KOPT-K1 (cell line): Measurements from ENCODE around the gene MB21D2.
"Not testable (repeated sequence)": the region's sequence is repeated elsewhere in the genome, so short reads cannot be mapped to it uniquely, and the experiment has no call there.

ENCODE experiments used
- H3K27ac ChIP-seq: fragments of 200-600 bp; sonication (generic); 2 replicates; pipeline ENCODE4 v1.5.1; 2016; ENCODE audit warnings: antibody characterized with exemption, mild to moderate bottlenecking, low read depth, low read length; ENCODE audit not compliant: poor library complexity, severe bottlenecking
- H3K36me3 ChIP-seq: fragments of 200-600 bp; sonication (generic); 2 replicates; pipeline ENCODE4 v1.5.1; 2017; ENCODE audit warnings: antibody characterized with exemption, mild to moderate bottlenecking, low read length, moderate library complexity; ENCODE audit not compliant: insufficient read depth
- H3K9me3 ChIP-seq: fragments of 200-600 bp; sonication (generic); 2 replicates; pipeline ENCODE4 v1.5.1; 2017; ENCODE audit warnings: antibody characterized with exemption, low read length, mild to moderate bottlenecking; ENCODE audit not compliant: insufficient read depth, poor library complexity, severe bottlenecking

Gene MB21D2

DNA sequence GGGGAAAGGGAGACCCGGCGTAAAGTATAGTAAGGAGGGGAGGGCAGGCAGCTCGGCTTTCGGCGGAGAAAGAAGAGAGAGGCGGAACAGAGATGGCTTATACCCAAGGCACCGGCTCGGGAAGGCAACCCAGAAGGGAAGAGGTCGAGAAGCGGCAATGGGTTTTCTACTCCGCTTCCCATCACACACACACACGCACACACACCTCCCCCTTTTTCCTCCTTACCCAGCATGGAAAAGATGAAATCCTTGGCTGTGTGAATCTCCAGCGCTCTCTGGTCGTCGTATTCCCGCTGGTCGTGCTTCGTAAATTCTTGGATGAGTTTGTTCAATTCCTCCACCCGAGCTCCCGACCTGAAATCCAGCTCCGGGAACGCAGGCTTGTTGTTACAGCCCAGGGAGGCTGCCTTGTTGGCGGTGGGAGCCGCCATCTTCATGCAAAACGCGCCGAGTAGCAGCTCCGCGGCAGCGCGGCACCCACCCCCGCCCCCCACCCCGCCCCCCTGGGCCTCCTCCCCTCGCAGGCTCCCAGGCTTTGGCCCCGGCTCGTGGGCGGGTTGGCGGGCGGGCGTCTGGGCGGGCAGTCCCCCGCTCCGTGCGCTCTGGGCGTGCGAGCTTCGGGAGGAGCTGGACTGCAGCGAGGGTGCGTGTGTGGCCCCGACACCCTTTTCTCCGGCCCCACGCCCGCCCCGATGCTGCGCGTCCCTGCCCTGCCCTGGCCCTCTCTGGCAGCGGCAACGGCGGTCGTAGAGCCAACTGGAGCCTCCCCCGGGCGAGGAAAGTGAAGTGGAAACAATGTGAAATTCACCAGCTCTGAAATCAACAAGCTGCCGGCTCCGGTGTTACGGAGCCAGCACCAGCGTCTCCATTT lies at the start of gene MB21D2:
Gene MB21D2, minus strand, starts transcription at position 453 of the 871 bp plus-strand sequence. Its CDS starts 16 bp downstream, at position 437.
- Histone ChIP-seq H3K27ac (peak within 1 kb of the TSS; percentile 62), H3K36me3 (no peaks in the 10 kb centered on the region), H3K9me3 (no peaks in the 10 kb centered on the region)

DNA sequence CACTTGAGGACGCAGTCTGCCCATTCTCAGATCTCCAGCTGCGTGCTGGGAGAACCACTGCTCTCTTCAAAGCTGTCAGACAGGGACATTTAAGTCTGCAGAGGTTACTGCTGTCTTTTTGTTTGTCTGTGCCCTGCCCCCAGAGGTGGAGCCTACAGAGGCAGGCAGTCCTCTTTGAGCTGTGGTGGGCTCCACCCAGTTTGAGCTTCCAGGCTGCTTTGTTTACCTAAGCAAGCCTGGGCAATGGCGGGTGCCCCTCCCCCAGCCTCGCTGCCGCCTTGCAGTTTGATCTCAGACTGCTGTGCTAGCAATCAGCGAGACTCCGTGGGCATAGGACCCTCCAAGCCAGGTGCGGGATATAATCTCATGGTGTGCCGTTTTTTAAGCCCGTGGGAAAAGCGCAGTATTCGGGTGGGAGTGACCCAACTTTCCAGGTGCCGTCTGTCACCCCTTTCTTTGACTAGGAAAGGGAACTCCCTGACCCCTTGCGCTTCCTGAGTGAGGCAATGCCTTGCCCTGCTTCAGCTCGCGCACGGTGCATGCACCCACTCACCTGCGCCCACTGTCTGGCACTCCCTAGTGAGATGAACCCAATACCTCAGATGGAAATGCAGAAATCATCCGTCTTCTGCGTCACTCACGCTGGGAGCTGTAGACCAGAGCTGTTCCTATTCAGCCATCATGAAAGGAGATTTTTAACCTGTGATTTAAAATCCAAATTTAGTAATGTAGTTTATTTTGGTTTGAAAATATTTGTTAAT lies 47.5 kb upstream of the MB21D2 start:
- not testable (repeated sequence) for H3K9me3 ChIP-seq, H3K27ac ChIP-seq, H3K36me3 ChIP-seq

DNA sequence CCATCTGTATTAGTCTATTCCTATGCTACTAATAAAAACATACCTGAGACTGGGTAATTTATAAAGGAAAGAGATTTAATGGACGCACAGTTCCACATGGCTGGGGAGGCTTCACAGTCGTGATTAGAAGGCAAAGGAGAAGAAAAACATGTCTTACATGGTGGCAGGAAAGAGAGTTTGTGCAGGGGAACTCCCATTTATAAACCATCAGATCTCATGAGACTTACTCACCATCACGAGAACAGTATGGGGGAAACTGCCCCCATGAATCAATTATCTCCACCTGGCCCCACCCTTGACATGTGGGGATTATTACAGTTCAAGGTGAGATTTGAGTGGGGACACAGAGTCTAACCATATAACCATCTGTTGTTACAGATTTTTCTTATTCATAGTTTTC lies 42.1 kb upstream of the MB21D2 start:
- no peaks in the 10 kb centered on the region for H3K36me3 ChIP-seq
- no peaks in the 10 kb centered on the region for H3K9me3 ChIP-seq
- H3K27ac ChIP-seq, result no peak overlapping the region

- H3K27ac ChIP-seq, result no peak overlapping the region
- H3K9me3 ChIP-seq, result no peaks in the 10 kb centered on the region
- H3K36me3 ChIP-seq, result no peaks in the 10 kb centered on the region
These were observed 40.7 kb upstream of the MB21D2 start for GRCh38 chr3:192958219-192958872.

DNA sequence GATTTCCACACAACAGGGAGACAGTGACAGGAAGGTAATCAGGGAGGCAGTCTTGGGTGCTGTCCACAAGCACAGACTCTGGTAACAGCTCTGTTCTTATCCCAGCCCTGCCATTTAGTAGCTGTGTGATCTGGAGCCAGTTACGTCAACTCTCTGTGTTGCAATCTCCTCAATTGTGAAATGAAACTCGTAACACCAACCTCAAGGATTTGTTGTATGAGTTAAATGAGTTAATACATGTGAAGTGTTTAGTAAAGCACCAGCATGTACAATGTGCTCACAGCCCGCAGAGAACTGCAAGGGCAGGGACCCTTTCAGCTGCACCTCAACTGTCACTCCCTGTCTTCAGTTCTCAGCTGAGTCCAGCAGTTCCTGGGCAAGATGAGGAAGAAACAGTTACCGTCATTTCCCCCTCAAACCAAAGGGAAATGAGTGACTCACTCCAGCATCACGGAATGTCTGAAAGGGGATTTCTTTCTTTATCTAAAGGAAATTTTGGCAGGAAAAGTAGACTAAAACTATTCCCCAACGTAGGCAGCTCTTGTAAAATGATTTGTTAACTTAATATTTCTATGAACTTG lies 39.9 kb upstream of the MB21D2 start:
- Histone ChIP-seq H3K36me3 (no peaks in the 10 kb centered on the region), H3K9me3 (no peaks in the 10 kb centered on the region), H3K27ac (no peak overlapping the region)

DNA sequence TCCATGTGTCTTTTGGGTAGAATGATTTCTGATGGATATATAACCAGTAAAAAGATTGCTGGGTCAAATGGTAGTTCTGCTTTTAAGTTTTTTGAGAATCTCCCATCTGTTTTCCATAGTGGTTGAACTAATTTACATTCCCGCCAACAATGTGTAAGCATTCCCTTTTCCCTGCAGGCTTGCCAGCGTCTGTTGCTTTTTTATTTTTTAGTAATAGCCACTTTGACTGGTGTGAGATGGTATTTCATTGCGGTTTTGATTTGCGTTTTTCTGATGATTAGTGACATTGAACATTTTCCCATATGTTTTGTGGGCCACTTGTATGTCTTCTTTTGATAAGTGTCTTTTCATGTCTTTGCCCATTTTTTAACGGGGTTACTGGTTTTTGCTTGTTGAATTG lies 36.3 kb upstream of the MB21D2 start:
- Histone ChIP-seq H3K36me3 (no peaks in the 10 kb centered on the region), H3K9me3 (no peaks in the 10 kb centered on the region)

DNA sequence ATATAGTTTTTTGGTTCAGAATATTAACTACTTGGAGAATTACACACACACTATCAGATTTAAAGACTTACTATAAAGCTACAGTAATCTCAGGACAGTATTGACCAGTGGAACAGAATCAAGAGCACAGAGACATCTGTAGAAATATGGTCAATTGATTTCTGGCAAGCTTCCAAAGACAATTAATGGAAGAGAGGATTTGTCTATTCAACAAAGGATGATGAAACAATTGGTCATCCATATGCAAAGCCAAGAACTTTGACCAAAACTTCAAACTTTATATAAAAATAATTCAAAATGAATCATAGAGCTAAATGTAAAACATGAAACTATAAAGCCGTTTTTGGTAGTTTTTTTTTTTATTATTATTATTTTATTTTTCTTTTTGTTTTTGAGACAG lies 29.8 kb upstream of the MB21D2 start:
- no peaks in the 10 kb centered on the region for H3K9me3 ChIP-seq
- no peak overlapping the region for H3K27ac ChIP-seq
- H3K36me3 ChIP-seq, result no peaks in the 10 kb centered on the region

More for the DNA sequence above, 36.3 kb upstream of the MB21D2 start:
- H3K27ac ChIP-seq, result no peak overlapping the region

GRCh38 chr3:192943393-192943792 lies 25.7 kb upstream of the MB21D2 start:
- no peak overlapping the region for H3K27ac ChIP-seq
- H3K9me3 ChIP-seq, result no peaks in the 10 kb centered on the region
- no peaks in the 10 kb centered on the region for H3K36me3 ChIP-seq

GRCh38 chr3:192942625-192943024 lies 25.0 kb upstream of the MB21D2 start:
- H3K36me3 ChIP-seq, result no peaks in the 10 kb centered on the region
- no peak overlapping the region for H3K27ac ChIP-seq
- no peaks in the 10 kb centered on the region for H3K9me3 ChIP-seq

DNA sequence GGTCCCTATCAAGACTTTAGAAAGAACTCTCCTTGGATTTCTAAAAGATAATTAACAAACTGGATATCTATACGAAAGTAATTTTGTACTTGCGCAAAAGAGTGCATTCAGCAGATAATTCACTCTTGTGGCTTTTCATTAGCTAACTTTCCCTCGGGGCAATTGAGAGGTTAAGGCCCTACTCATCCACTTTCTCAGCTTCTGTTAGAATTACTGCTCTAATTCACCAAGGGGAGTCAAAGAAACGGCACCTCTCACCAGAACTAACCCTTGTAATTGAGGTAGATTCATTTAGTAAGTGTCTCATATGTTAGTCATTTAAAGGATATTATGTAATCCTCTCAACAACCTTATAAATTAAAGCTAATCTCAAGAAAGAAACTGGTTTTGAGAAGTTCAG lies 22.5 kb upstream of the MB21D2 start:
- Histone ChIP-seq H3K9me3 (no peaks in the 10 kb centered on the region), H3K36me3 (no peaks in the 10 kb centered on the region), H3K27ac (no peak overlapping the region)

- no peak overlapping the region for H3K27ac ChIP-seq
- no peaks in the 10 kb centered on the region for H3K9me3 ChIP-seq
- no peaks in the 10 kb centered on the region for H3K36me3 ChIP-seq
These were observed 17.8 kb upstream of the MB21D2 start for GRCh38 chr3:192935441-192935840.

DNA sequence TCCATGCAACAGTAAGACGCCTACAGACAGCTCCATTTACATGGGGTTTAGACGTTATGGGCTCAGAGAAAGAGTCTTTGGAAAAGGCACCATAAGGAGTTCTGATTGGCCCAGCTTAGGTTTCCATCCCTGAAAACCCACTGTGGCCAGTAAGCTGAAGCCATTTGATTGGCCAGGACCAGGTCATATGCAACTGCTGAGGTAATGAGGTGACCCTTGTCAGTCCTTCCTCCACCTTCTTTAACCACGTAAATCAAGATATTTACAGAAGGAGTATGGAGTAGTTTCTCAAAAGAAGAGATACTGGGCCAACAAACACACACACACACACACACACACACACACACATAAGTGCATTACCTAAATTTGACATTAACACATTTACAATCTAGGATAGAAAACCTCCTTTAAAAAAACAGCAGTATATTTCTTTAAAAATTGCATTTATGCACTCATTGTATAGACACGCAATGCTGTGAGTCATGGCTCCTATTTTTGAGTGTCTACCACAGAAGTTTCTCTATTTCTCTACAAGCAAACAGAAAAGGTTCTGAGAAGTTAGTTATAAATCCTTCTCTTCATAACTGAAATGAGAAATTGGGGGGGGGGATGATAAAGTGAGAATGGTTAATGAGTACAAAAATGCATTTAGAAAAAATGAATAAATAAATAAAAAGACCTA lies 16.3 kb upstream of the MB21D2 start:
- Histone ChIP-seq H3K27ac (no peak overlapping the region), H3K9me3 (no peaks in the 10 kb centered on the region), H3K36me3 (no peaks in the 10 kb centered on the region)

DNA sequence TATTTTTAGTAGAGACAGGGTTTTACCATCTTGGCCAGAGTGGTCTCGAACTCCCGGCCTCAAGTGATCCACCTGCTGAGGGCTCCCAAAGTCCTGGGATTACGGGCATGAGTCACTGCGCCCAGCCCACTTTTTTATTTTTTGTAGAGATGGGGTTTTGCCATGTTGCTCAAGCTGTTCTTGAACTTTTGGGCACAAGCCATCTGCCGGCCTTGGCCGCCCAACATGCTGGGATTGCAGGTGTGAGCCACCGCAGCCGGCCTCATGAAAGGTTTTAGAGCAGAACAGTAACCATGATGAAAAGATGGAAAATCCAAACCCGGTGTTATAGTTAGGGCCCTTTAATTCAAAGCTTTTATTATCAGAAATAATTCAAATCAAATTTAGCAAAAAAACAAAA lies 15.6 kb upstream of the MB21D2 start:
- no peaks in the 10 kb centered on the region for H3K9me3 ChIP-seq
- no peak overlapping the region for H3K27ac ChIP-seq

GRCh38 chr3:192931825-192932224 lies 14.2 kb upstream of the MB21D2 start:
- no peak overlapping the region for H3K27ac ChIP-seq

More for the DNA sequence above, 15.6 kb upstream of the MB21D2 start:
- H3K36me3 ChIP-seq, result no peaks in the 10 kb centered on the region

More at GRCh38 chr3:192931825-192932224, 14.2 kb upstream of the MB21D2 start:
- H3K9me3 ChIP-seq, result no peaks in the 10 kb centered on the region
- no peaks in the 10 kb centered on the region for H3K36me3 ChIP-seq
